Glutamatergic neuron (in vitro differentiated cells): ENCODE results near the gene ACP4. TPM values are rescaled to one million over a fixed set of nuclear protein-coding genes. Genes with fewer than 3 reads are reported as not detected.
A peak's percentile ranks its signal among the peaks of the same experiment; 100 is the strongest.

Experiments used
- DNase-seq: peaks from one replicate; pipeline ENCODE4 v3.0.0; 2022
- H3K27ac Mint-ChIP-seq: one replicate; pipeline ENCODE4 v1.8.0; 2020; ENCODE audit warnings: mild to moderate bottlenecking, mixed read lengths, inconsistent platforms; ENCODE audit not compliant: unreplicated experiment
- H3K27me3 Mint-ChIP-seq: one replicate; pipeline ENCODE4 v1.8.0; 2020; ENCODE audit warnings: mild to moderate bottlenecking, moderate library complexity, mixed read lengths, inconsistent platforms; ENCODE audit not compliant: unreplicated experiment
- H3K36me3 Mint-ChIP-seq: one replicate; pipeline ENCODE4 v1.8.0; 2020; ENCODE audit warnings: mild to moderate bottlenecking, mixed read lengths, inconsistent platforms; ENCODE audit not compliant: unreplicated experiment
- H3K4me1 Mint-ChIP-seq: one replicate; pipeline ENCODE4 v1.8.0; 2020; ENCODE audit warnings: mild to moderate bottlenecking, low read depth, mixed read lengths, inconsistent platforms; ENCODE audit not compliant: unreplicated experiment
- H3K4me3 Mint-ChIP-seq: one replicate; pipeline ENCODE4 v1.8.0; 2020; ENCODE audit warnings: mild to moderate bottlenecking, mixed read lengths, inconsistent platforms; ENCODE audit not compliant: unreplicated experiment
- H3K9me3 Mint-ChIP-seq: one replicate; pipeline ENCODE4 v1.8.0; 2020; ENCODE audit warnings: mild to moderate bottlenecking, moderate library complexity, mixed read lengths, inconsistent platforms; ENCODE audit not compliant: unreplicated experiment
- CTCF ChIP-seq: fragments of 200-600 bp; sonication (generic); IDR thresholded peaks from one replicate; pipeline ENCODE4 v1.5.0; 2021; ENCODE audit not compliant: partially characterized antibody, unreplicated experiment
- total RNA-seq: library from RNA; stranded (reverse); fragmentation: NEBNext Ultra II Directional; extraction: Animal tissue kit (Norgen Biotek cat#: 25700); gene quantifications from one replicate; pipeline ENCODE4 v1.2.1, GENCODE V29; 2021; ENCODE audit not compliant: unreplicated experiment

Gene ACP4
- total RNA-seq, 1 donor from 2014 or later: not detected

GRCh38 chr19:50832666-50833065 is 42.5 kb downstream of the ACP4 start:
- no peak for TF ChIP-seq CTCF
- H3K4me3 Mint-ChIP-seq: no peak overlapping the region
- peaks cover 10% of the 10 kb centered on the region for H3K27me3 Mint-ChIP-seq
- peaks cover 10% of the 10 kb centered on the region for H3K9me3 Mint-ChIP-seq
- H3K27ac Mint-ChIP-seq: no peak overlapping the region
- H3K4me1 Mint-ChIP-seq: peaks cover 2% of the 10 kb centered on the region
- no peak for DNase-seq
- no peaks in the 10 kb centered on the region for H3K36me3 Mint-ChIP-seq

GRCh38 chr19:50833117-50833801 is 43.0 kb downstream of the ACP4 start, which contains the start of gene KLK15:
TSS of gene KLK15 (minus strand) at chr19:50833574. CDS start at chr19:50831492, 2,082 bp downstream.
- no peak for TF ChIP-seq CTCF
- peaks cover 8% of the 10 kb centered on the region for H3K27me3 Mint-ChIP-seq
- H3K36me3 Mint-ChIP-seq: no peaks in the 10 kb centered on the region
- no peak within 1 kb of the TSS for H3K27ac Mint-ChIP-seq
- no peak within 1 kb of the TSS for H3K4me3 Mint-ChIP-seq
- H3K4me1 Mint-ChIP-seq: peaks cover 2% of the 10 kb centered on the region
- no peak for DNase-seq
- H3K9me3 Mint-ChIP-seq: peaks cover 10% of the 10 kb centered on the region

- Mint-ChIP-seq H3K4me3 (no peak overlapping the region), H3K9me3 (peaks cover 10% of the 10 kb centered on the region), H3K27me3 (peaks cover 8% of the 10 kb centered on the region), H3K4me1 (peaks cover 2% of the 10 kb centered on the region), H3K27ac (no peak overlapping the region), H3K36me3 (no peaks in the 10 kb centered on the region)
- no peak for DNase-seq
- no peak for TF ChIP-seq CTCF
Measured at GRCh38 chr19:50833802-50834167, 43.6 kb downstream of the ACP4 start.

- no peak for DNase-seq
- H3K4me3 Mint-ChIP-seq: peak overlapping the region; percentile 76
Measured at GRCh38 chr19:50835103-50835784, 45.0 kb downstream of the ACP4 start.

More at GRCh38 chr19:50835103-50835784, 45.0 kb downstream of the ACP4 start:
- TF ChIP-seq CTCF: no peak
- no peaks in the 10 kb centered on the region for H3K36me3 Mint-ChIP-seq
- no peak overlapping the region for H3K27ac Mint-ChIP-seq
- peaks cover 10% of the 10 kb centered on the region for H3K9me3 Mint-ChIP-seq
- peaks cover under 1% of the 10 kb centered on the region for H3K4me1 Mint-ChIP-seq
- peaks cover 11% of the 10 kb centered on the region for H3K27me3 Mint-ChIP-seq
